ENCODE data around the gene RIMS1.
A peak's percentile ranks its signal among the peaks of the same experiment; 100 is the strongest.

The RIMS1 gene

GRCh38 chr6:72094506-72094905 is 208.2 kb downstream of the RIMS1 start:
- DNase-seq, result no peak

GRCh38 chr6:72102561-72102960 is 216.2 kb downstream of the RIMS1 start:
- DNase-seq, result no peak

DNA sequence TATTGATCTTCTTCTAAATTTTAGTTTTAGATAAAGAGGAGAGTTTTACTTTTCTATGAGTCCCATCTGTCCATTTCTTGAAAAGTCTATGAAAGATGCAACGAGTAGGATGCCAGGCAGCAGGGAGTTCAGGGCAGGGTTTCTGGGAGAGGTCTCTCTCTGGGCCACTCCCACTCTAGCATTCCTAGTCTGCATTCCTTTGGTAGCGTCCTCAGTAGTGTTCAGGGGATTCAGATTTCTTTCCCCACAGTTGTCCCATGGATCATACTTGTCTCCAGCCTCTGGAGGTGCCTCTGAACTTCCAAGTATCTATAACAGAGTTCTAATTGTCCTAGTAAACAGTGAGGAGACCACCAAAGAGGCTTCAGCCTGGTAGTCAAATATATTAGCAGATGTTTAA is 225.3 kb downstream of the RIMS1 start:
- no peak for DNase-seq

- DNase-seq, result no peak
These were observed 244.0 kb downstream of the RIMS1 start for GRCh38 chr6:72130327-72130726.

GRCh38 chr6:72132427-72132826 is 246.1 kb downstream of the RIMS1 start:
- no peak for DNase-seq

DNA sequence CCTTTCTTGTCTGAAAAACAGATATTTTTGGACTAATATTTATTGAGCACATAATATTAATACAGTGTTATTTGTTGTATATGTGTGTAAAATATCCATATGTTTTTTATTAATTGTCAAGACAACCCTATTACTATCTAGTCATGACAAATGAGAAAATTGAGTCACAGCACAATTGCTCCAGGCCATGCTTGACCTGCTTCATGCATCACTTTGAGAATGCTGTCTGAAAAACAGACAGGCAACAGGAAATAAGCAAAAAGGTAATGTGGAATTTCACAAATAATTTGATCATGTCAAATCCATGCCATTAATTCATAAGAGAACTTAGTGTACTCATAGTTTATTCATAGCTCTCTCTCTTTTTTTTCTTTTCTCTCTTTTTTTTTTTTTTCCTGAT is 246.5 kb downstream of the RIMS1 start:
- DNase-seq, result peak; percentile 1

- no peak for DNase-seq
These were observed 247.0 kb downstream of the RIMS1 start for GRCh38 chr6:72133324-72133723.

DNA sequence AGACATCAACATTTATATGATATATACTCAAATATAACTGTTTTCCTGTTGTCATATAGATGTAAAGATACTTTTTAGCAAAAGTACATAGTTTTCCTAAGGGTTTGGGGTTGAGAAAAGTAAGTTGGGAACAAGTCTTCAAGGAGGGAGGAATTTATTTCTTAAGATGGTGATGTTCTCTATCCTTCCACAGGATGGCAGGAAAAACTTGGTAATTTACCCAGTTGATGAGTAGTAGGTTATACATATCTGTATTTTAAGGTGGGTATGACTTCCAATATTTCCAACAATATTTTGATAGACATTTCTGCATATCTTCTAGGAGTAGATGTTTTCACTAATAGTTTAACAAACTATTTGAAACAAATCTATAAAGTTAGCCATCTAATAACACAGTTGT is 254.4 kb downstream of the RIMS1 start:
- DNase-seq, result no peak

- DNase-seq, result no peak
These were observed 263.4 kb downstream of the RIMS1 start for GRCh38 chr6:72149715-72150114.

GRCh38 chr6:72151742-72152141 is 265.4 kb downstream of the RIMS1 start:
- DNase-seq, result no peak

DNA sequence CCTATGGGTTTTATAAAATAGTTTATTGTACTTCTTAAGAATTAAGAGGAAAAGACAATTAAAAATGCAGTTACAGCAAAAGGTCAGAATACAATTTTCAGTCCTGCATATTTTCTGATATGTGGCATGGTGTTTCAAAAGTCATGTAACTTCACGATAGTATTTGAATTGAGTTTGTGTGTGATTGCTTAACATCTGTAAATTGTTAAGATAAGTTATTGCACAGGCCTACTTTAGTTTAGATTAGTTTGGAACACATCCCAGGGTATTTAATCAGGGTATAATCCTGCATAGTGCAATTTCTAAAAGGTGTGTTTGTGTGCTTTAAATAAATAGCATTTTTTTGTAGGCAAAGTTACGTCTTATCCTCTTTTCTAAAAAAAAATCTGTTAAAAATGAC is 289.6 kb downstream of the RIMS1 start:
- no peak for DNase-seq

GRCh38 chr6:72182337-72183246 is 296.2 kb downstream of the RIMS1 start:
- no peak for DNase-seq

DNA sequence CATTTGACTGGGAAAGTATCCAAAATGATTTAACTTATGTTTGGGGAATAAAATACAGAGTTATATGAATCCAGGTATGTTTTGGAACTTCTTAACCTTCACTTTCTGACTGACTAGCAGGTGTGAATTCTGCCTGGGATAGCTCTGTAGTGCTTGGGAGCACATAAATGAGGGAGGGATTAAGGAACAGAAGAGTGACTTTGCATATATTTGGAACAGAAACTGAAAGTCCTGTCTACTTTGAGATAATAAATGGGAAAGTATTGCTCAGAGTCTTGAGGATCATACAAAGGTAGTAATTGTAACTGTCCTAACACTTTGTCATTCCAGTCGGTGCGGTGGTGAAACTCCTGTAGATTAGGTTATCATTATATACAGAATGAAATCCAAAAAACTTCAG is 317.6 kb downstream of the RIMS1 start:
- no peak for DNase-seq

DNA sequence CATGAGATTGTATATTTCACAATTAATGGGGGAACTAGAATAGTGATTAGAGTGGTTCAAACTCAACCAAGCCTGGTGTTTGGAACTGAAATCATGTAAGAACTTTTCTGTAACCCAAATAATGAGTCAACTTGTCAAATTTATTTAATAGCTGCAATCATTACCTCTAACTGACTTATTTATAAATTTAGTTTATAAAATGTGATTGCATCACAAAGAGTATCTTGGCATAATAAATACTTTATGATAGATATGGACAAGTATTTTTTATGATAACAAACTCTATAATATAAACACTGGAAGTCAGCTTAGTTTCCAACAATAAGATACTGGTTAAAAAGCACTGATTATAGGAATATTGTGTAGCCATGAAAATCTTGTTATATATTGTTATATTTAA is 319.1 kb downstream of the RIMS1 start:
- DNase-seq, result no peak

DNA sequence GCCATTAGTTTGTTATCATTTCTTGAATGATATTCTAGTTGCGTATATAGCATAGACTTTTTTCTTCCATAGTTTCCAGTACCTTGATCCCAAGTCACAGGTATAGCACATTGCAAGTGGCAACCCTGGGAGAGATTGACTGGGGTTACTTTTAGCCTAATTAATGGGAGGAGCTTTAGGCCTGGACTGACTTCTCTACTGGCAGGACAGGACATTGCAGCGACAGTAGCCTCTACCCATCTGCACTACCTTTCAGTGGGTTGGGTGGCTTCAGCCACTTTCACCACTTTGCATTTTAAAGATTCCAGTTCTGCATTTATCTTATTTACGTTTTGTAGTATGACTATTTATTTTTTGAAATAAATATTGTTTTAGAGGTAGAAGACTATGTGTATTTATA is 320.3 kb downstream of the RIMS1 start:
- DNase-seq, result no peak

DNA sequence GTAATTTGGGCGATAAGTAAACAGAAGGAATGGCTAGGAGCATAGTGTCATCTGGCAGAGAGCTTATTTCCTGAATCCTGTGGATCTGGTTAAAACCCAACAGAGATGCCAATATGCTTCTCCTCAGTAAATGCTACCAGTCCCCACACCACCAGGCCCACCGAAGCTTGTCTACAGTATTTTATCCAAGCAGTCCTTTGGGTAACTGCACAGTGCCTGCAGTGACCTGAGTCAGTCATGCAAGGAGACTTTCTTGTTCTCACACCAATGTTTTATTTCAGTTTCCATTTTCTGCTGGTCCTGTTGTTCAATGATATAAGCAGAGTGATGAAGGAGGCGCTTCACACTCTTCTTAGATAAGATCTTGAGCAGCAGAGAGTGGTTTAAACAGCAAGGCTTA is 326.3 kb downstream of the RIMS1 start:
- DNase-seq, result no peak

DNA sequence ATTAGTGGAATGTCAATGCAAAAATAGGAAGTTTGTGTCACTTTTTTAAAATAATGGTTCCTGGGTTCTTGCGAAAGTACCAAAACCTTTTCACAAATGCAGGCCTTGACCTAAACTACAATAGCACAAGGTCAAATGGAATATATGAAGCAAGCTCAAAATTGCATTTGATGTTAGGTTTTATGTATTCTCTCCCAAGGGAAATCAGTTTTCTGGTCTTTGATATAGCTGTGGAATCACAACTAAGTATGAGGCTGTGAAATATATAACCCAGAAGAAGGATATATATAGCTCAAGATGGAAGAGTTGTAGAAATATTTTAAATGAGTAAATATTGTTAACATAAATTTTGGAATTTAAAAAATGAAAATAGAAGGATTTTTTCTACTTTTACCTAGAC is 327.3 kb downstream of the RIMS1 start:
- DNase-seq, result no peak

DNA sequence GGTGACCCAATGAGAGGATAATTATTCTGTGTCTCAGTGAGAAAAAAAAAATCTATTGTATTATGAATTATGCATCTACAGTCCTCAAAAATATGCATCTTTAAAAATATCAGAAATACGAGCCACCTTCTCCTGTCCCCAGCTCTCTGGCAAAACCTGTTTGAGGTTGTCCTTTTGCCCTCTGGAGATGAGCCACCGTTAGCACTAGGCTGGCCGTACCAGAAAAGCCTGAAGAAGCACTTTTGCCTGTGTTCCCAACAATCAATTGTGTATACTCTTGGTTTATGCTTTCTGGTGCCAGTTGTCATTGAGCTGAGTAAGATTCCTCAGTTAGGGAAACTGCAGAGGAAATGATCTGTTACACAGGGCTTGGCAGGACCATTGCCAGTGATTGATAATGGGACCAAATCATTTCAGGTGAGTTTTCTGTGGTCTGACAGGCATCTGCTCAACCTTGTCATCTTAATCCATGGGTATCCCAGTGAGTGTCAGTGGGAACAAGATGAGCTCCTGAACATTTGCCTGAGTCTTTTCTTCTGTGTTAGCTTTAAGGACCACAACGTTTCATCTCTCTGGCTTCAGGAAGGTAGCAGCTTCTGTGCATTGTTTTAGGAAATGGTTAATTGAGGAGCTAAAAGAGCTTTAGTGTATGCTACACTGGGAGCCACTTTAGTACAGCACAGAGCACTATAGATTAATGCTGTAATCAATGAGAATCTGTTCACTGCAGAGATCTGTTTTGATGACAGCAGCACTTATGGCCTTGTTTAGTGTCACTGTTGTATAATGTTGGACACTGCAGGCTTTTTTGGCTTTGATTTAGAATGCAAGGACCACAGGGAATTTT is 330.1 kb downstream of the RIMS1 start:
- no peak for DNase-seq

- DNase-seq, result no peak
These were observed 331.3 kb downstream of the RIMS1 start for GRCh38 chr6:72217626-72218025.

DNA sequence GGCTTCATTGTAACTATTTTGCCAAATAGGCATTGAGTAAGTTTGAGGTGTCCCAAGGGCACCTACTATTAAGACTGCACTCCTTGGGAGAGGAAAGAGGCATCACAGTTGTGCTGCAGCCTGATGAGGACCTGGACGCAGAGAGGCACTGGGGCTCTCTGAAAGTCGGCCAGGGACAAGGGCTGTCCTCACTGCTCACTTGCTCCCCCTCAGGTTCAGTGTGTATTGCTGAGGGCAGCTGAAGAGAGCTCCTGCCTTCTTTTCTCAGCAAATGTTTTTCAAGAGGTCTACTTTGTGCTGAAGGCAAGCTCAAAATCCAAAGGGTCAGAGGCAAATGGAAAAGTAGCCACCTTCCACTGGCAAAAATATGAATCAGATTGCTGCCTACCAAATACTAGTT is 331.8 kb downstream of the RIMS1 start:
- DNase-seq, result no peak

GRCh38 chr6:72219536-72219935 is 333.2 kb downstream of the RIMS1 start:
- no peak for DNase-seq

GRCh38 chr6:72238021-72238420 is 351.7 kb downstream of the RIMS1 start:
- DNase-seq, result no peak

DNA sequence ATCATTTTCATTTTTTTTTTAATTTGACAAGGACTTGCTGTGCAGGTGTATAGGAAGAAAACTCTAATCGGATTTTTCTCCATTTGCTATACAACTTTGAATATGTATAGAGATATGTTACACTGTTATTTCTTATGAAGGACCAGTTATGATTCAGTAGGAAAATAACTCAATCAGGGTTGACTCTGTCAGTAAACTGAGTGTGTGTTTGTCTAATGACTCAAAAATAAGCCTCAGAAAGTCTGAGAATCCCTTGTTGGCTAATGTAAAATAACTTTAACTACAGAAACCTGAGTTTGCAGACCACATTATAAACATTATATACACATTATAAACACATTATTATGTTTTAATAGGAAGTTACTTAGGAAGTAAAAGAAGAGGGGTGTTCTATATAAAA is 352.6 kb downstream of the RIMS1 start:
- DNase-seq, result no peak

GRCh38 chr6:72245565-72245964 is 359.2 kb downstream of the RIMS1 start:
- no peak for DNase-seq

Data from T1000 (cell line).